A673 (cell line): Measurements from ENCODE around the gene LEAP2.

Experiments
- EZH2 ChIP-seq: fragments of 200-600 bp; sonication (generic); IDR thresholded peaks from 2 replicates; pipeline ENCODE4 v1.6.1; 2017; ENCODE audit warnings: borderline replicate concordance, low read depth, mild to moderate bottlenecking, mixed read lengths, antibody characterized with exemption, low read length; ENCODE audit not compliant: poor library complexity, severe bottlenecking
- TF ChIP-seq, protein P1 (sequence below): fragments of 300-800, 200-600 bp; sonication (generic); conservative IDR thresholded peaks from 2 replicates; pipeline ENCODE4 v1.5.1; 2017; ENCODE audit warnings: low read depth, mild to moderate bottlenecking, antibody characterized with exemption, low read length, moderate library complexity, mixed read lengths

GRCh38 chr5:132901036-132901435, 27.6 kb downstream of the LEAP2 start:
- TF ChIP-seq, protein P1, sequence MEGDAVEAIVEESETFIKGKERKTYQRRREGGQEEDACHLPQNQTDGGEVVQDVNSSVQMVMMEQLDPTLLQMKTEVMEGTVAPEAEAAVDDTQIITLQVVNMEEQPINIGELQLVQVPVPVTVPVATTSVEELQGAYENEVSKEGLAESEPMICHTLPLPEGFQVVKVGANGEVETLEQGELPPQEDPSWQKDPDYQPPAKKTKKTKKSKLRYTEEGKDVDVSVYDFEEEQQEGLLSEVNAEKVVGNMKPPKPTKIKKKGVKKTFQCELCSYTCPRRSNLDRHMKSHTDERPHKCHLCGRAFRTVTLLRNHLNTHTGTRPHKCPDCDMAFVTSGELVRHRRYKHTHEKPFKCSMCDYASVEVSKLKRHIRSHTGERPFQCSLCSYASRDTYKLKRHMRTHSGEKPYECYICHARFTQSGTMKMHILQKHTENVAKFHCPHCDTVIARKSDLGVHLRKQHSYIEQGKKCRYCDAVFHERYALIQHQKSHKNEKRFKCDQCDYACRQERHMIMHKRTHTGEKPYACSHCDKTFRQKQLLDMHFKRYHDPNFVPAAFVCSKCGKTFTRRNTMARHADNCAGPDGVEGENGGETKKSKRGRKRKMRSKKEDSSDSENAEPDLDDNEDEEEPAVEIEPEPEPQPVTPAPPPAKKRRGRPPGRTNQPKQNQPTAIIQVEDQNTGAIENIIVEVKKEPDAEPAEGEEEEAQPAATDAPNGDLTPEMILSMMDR: no peak
- no peak for TF ChIP-seq EZH2
